NCI-H2171 treated with DMSO at 0.1 percent for 48 hours (cell line): ENCODE measurements around the gene MUC13.
A peak's percentile ranks its signal among the peaks of the same experiment; 100 is the strongest.

Source experiments
- DNase-seq: peaks from one replicate; lab custom pipeline; 2025; lab: John Stamatoyannopoulos, UW

MUC13 gene

GRCh38 chr3:124873226-124873625 lies 61.3 kb downstream of the MUC13 start:
- no peak for DNase-seq

GRCh38 chr3:124867511-124867910 lies 67.0 kb downstream of the MUC13 start:
- no peak for DNase-seq

GRCh38 chr3:124862006-124862405 lies 72.5 kb downstream of the MUC13 start:
- DNase-seq, result no peak

GRCh38 chr3:124861041-124861440 lies 73.5 kb downstream of the MUC13 start:
- DNase-seq, result no peak

GRCh38 chr3:124860599-124860998 lies 74.0 kb downstream of the MUC13 start:
- no peak for DNase-seq

GRCh38 chr3:124859025-124859424 lies 75.5 kb downstream of the MUC13 start:
- no peak for DNase-seq

GRCh38 chr3:124858275-124858674 lies 76.3 kb downstream of the MUC13 start:
- no peak for DNase-seq

- peak; percentile 32 for DNase-seq
These were observed 77.9 kb downstream of the MUC13 start for GRCh38 chr3:124856677-124857076.
